Renal pelvis (tissue), 4 donors: ENCODE results near the gene RUBCNL. TPM values are rescaled to one million over a fixed set of nuclear protein-coding genes. Genes with fewer than 3 reads are reported as not detected.

ENCODE experiments used
- DNase-seq: peaks from one replicate; pipeline ENCODE4 v3.0.0-alpha.2; 2013
- polyA plus RNA-seq, 3 donors: library from polyadenylated mRNA; unstranded; fragments of 120-200 nt; gene quantifications; one replicate each; pipeline ENCODE4 v1.2.1, GENCODE V29; 2013; ENCODE audit not compliant: insufficient read length in 3 of 3

The RUBCNL gene
- polyA plus RNA-seq, 3 donors = 2.3 to 3.3 (median 2.3) TPM

- DNase-seq = no peak
Observed at GRCh38 chr13:46310066-46310465, 77.0 kb downstream of the RUBCNL start.

GRCh38 chr13:46307554-46307953, 79.5 kb downstream of the RUBCNL start:
- DNase-seq = no peak

- no peak for DNase-seq
Observed at GRCh38 chr13:46304546-46304945, 82.5 kb downstream of the RUBCNL start.

- DNase-seq = no peak
Observed at GRCh38 chr13:46303742-46304385, 83.2 kb downstream of the RUBCNL start.

GRCh38 chr13:46297361-46297811, 89.7 kb downstream of the RUBCNL start:
- no peak for DNase-seq

GRCh38 chr13:46296921-46297320, 90.1 kb downstream of the RUBCNL start:
- DNase-seq = no peak

- DNase-seq = no peak
Observed at GRCh38 chr13:46296115-46296822, 90.8 kb downstream of the RUBCNL start.

GRCh38 chr13:46295491-46296114, 91.4 kb downstream of the RUBCNL start:
- DNase-seq = no peak

GRCh38 chr13:46293436-46293835, 93.6 kb downstream of the RUBCNL start:
- DNase-seq = no peak

Other genes with a start within 250 kb of the RUBCNL start
- gene LCP1, start 205.1 kb downstream of the RUBCNL start, polyA plus RNA-seq = 10 to 100 TPM in 1 of 3 donors, 1 to 10 TPM in 2; 7.8 to 10.7 (median 8.9) TPM
- under 1 TPM; 0.14 to 0.28 (median 0.16) TPM for gene LRRC63, start 175.3 kb downstream of the RUBCNL start, polyA plus RNA-seq
- 10 to 100 TPM; 30.0 to 33.8 (median 32.2) TPM for gene LRCH1, start 165.9 kb upstream of the RUBCNL start, polyA plus RNA-seq